GM23338 (cell line): ENCODE results near the gene IL1B. TPM values are rescaled to one million over a fixed set of nuclear protein-coding genes. Genes with fewer than 3 reads are reported as not detected.

Experiments used
- ATAC-seq: fragments of 200-7000 bp; cut with Tn5 transposase; 3 replicates; pipeline ENCODE4 v1.9.1; 2020
- DNase-seq: peaks from one replicate; pipeline ENCODE4 v3.0.0-alpha.2; 2015; ENCODE audit warnings: low spot score
- H2AFZ ChIP-seq: fragments of 200-600 bp; sonication (generic); 2 replicates; pipeline ENCODE4 v1.8.0; 2016; ENCODE audit warnings: antibody characterized with exemption, mild to moderate bottlenecking, moderate library complexity
- H3F3A ChIP-seq: fragments of 200-600 bp; sonication (generic); replicated peaks from 2 replicates; pipeline ENCODE4 v1.8.0; 2017; ENCODE audit warnings: antibody characterized with exemption, mixed run types, low read depth
- H3K27ac ChIP-seq: fragments of 200-600 bp; sonication (generic); 2 replicates; pipeline ENCODE4 v1.6.1; 2016; ENCODE audit warnings: low read depth
- H3K27me3 ChIP-seq: fragments of 200-600 bp; sonication (generic); 2 replicates; pipeline ENCODE4 v1.8.0; 2016; ENCODE audit warnings: mild to moderate bottlenecking, mixed run types, moderate library complexity; ENCODE audit not compliant: insufficient read depth
- H3K36me3 ChIP-seq: fragments of 200-600 bp; sonication (generic); 2 replicates; pipeline ENCODE4 v1.8.0; 2016; ENCODE audit warnings: mild to moderate bottlenecking; ENCODE audit not compliant: insufficient read depth
- H3K4me1 ChIP-seq: fragments of 200-600 bp; sonication (generic); 2 replicates; pipeline ENCODE4 v1.8.0; 2016; ENCODE audit warnings: mild to moderate bottlenecking, moderate library complexity; ENCODE audit not compliant: insufficient read depth
- H3K4me2 ChIP-seq: fragments of 200-600 bp; sonication (generic); 2 replicates; pipeline ENCODE4 v1.7.1; 2017; ENCODE audit warnings: mixed run types
- H3K4me3 ChIP-seq: fragments of 200-600 bp; sonication (generic); 2 replicates; pipeline ENCODE4 v1.6.1; 2016; ENCODE audit warnings: mixed run types
- H3K79me2 ChIP-seq: fragments of 200-600 bp; sonication (generic); replicated peaks from 2 replicates; pipeline ENCODE4 v1.8.0; 2017; ENCODE audit warnings: mild to moderate bottlenecking; ENCODE audit not compliant: insufficient read depth
- H3K9me2 ChIP-seq: fragments of 200-600 bp; sonication (generic); 2 replicates; pipeline ENCODE4 v1.8.0; 2017; ENCODE audit not compliant: insufficient read depth
- H4K20me1 ChIP-seq: fragments of 200-600 bp; sonication (generic); replicated peaks from 2 replicates; pipeline ENCODE4 v1.8.0; 2017; ENCODE audit warnings: mild to moderate bottlenecking; ENCODE audit not compliant: insufficient read depth
- H3K27ac Mint-ChIP-seq: 2 replicates; pipeline ENCODE4 v1.8.0; 2020; ENCODE audit warnings: inconsistent platforms, mild to moderate bottlenecking, moderate library complexity, mixed read lengths
- H3K27me3 Mint-ChIP-seq: 3 replicates; pipeline ENCODE4 v1.8.0; 2022; ENCODE audit warnings: low read depth, mild to moderate bottlenecking, moderate library complexity, mixed read lengths, inconsistent platforms; ENCODE audit not compliant: insufficient read depth, poor library complexity
- H3K36me3 Mint-ChIP-seq: 3 replicates; pipeline ENCODE4 v1.8.0; 2021; ENCODE audit warnings: low read depth, mild to moderate bottlenecking, inconsistent platforms, moderate library complexity, mixed read lengths
- H3K4me1 Mint-ChIP-seq: 3 replicates; pipeline ENCODE4 v1.8.0; 2020; ENCODE audit warnings: mild to moderate bottlenecking, inconsistent platforms, mixed read lengths
- H3K4me3 Mint-ChIP-seq: 3 replicates; pipeline ENCODE4 v1.8.0; 2021; ENCODE audit warnings: moderate library complexity, mild to moderate bottlenecking, inconsistent platforms, mixed read lengths
- H3K9me3 Mint-ChIP-seq: 3 replicates; pipeline ENCODE4 v1.8.0; 2020; ENCODE audit warnings: moderate library complexity, mild to moderate bottlenecking, inconsistent platforms, mixed read lengths
- CREB1 ChIP-seq: fragments of 250-450 bp; sonication (Bioruptor Pico); IDR thresholded peaks from 2 replicates; pipeline ENCODE4 v1.5.0; 2020; ENCODE audit warnings: low read depth, mild to moderate bottlenecking, moderate library complexity
- EZH2 ChIP-seq: fragments of 200-600 bp; sonication (generic); IDR thresholded peaks from one replicate; pipeline ENCODE4 v1.8.0; 2017; ENCODE audit warnings: antibody characterized with exemption, mild to moderate bottlenecking, low read depth; ENCODE audit not compliant: unreplicated experiment
- EZH2phosphoT487 ChIP-seq: fragments of 200-600 bp; sonication (generic); IDR thresholded peaks from one replicate; pipeline ENCODE4 v1.8.1; 2018; ENCODE audit warnings: antibody characterized with exemption; ENCODE audit not compliant: unreplicated experiment
- JUNB ChIP-seq: IDR thresholded peaks from one replicate; pipeline ENCODE4 v1.6.1; 2016; ENCODE audit warnings: antibody characterized with exemption; ENCODE audit not compliant: unreplicated experiment
- NANOG ChIP-seq: IDR thresholded peaks from 2 replicates; pipeline ENCODE4 v1.6.1; 2016; ENCODE audit warnings: antibody characterized with exemption, borderline replicate concordance
- POLR2AphosphoS5 ChIP-seq: IDR thresholded peaks from 2 replicates; pipeline ENCODE4 v1.6.1; 2016; ENCODE audit warnings: antibody characterized with exemption, low read depth
- REST ChIP-seq: IDR thresholded peaks from one replicate; pipeline ENCODE4 v1.6.1; 2018; ENCODE audit warnings: antibody characterized with exemption; ENCODE audit not compliant: unreplicated experiment
- STAT1 ChIP-seq: IDR thresholded peaks from one replicate; pipeline ENCODE4 v1.6.1; 2016; ENCODE audit warnings: antibody characterized with exemption; ENCODE audit not compliant: unreplicated experiment
- ZNF331 ChIP-seq: fragments of 250-450 bp; sonication (Bioruptor Pico); IDR thresholded peaks from 2 replicates; pipeline ENCODE4 v1.5.0; 2020; ENCODE audit warnings: low read depth, mild to moderate bottlenecking, moderate library complexity
- ZNF462 ChIP-seq: fragments of 250-450 bp; sonication (Bioruptor Pico); IDR thresholded peaks from 2 replicates; pipeline ENCODE4 v1.5.0; 2020; ENCODE audit warnings: mild to moderate bottlenecking, moderate library complexity
- polyA plus RNA-seq: library from polyadenylated mRNA; unstranded; fragments of >200 nt; fragmentation: Nextera tagmentation; extraction: Ambion mirVana; gene quantifications from 2 replicates; pipeline ENCODE4 v1.2.1, GENCODE V29; 2016
- total RNA-seq: library from RNA; depleted of rRNA; stranded (reverse); fragments of >200 nt; shearing (Covaris generic); gene quantifications from 2 replicates; pipeline ENCODE4 v1.2.3, GENCODE V29; 2014
- TF ChIP-seq, protein P1 (sequence below), 2 experiments: fragments of 200-600 bp in 1 of 2; sonication (generic) in 1 of 2; conservative IDR thresholded peaks; 2 replicates each; pipeline versions ENCODE4 v1.5.1 to v1.6.1; 2016 to 2017; ENCODE audit warnings: antibody characterized with exemption in 2 of 2, low read depth in 2 of 2, mild to moderate bottlenecking in 2 of 2, moderate library complexity in 1 of 2

IL1B gene
- total and polyA plus RNA-seq, 2 experiments from 2014 or later, result not detected

DNA sequence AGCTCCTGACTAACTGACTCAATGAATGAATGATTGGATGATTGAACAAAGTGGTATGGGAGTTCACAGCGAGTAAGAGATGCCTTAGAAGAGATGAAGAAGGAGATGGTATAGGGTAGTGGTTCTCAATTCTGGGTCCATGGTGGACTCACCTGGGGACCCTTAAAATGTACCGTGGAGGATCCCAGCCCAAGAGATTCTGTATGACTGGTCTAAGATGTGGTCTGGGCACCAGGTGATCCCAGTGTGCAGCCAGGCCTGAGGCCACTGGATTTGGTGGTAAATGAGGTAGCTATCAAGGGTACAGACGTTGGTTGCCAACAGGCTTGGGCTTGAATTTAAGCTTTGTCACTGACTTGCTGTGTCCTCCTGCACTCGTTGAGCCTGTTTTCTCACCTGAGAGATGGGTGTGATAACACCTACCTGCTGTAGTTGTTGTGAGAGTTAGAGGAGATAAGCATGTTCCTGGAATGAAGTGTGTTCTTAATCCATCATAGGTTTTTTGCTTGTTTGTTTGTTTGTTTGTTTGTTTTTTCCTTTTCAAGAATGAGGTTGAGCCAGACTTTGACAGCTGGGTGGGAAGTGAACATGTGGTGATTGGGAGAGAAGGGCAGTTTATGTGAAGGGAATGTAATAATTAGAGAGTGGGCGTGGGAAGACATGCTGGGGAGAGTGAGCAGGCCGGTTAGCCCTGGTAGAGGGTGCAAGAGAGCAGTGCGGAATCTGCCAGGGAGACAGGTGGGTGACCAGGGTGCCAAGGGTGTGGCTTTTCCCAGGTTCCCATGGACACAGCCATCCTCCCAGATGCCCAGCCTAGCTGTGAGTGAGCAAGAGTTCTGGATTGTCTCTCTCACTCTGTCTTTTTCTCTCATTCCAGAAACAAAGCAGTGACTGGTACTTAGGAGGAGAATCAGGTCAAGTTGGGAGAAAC lies 31.4 kb upstream of the IL1B start:
- Histone ChIP-seq H4K20me1 (no peaks in the 10 kb centered on the region), H3K4me2 (no peak overlapping the region), H3K36me3 (peaks cover 6% of the 10 kb centered on the region; the same call in 1 of the 2 replicates), H3K27ac (no peak overlapping the region), H3K4me1 (peaks cover 11% of the 10 kb centered on the region), H3K4me3 (no peak overlapping the region), H3K79me2 (no peaks in the 10 kb centered on the region), H3F3A (no peaks in the 10 kb centered on the region), H3K9me2 (no peaks in the 10 kb centered on the region; the same call in 1 of the 2 replicates), H2AFZ (no peak overlapping the region), H3K27me3 (no peaks in the 10 kb centered on the region)
- peaks cover 36% of the 10 kb centered on the region for H3K9me3 Mint-ChIP-seq
- H3K27me3 Mint-ChIP-seq, result peaks cover 3% of the 10 kb centered on the region
- TF ChIP-seq NANOG (no peak), ZNF462 (CRISPR knock-in tag) (no peak), JUNB (no peak), EZH2phosphoT487 (no peak), STAT1 (no peak), REST (no peak), CREB1 (CRISPR knock-in tag) (no peak), ZNF331 (CRISPR knock-in tag) (no peak), POLR2AphosphoS5 (no peak), EZH2 (no peak)
- TF ChIP-seq, protein P1, sequence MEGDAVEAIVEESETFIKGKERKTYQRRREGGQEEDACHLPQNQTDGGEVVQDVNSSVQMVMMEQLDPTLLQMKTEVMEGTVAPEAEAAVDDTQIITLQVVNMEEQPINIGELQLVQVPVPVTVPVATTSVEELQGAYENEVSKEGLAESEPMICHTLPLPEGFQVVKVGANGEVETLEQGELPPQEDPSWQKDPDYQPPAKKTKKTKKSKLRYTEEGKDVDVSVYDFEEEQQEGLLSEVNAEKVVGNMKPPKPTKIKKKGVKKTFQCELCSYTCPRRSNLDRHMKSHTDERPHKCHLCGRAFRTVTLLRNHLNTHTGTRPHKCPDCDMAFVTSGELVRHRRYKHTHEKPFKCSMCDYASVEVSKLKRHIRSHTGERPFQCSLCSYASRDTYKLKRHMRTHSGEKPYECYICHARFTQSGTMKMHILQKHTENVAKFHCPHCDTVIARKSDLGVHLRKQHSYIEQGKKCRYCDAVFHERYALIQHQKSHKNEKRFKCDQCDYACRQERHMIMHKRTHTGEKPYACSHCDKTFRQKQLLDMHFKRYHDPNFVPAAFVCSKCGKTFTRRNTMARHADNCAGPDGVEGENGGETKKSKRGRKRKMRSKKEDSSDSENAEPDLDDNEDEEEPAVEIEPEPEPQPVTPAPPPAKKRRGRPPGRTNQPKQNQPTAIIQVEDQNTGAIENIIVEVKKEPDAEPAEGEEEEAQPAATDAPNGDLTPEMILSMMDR (conservative IDR thresholded peaks at IDR 0.05; ENCODE audit: low read depth in 2 of 2), result no peak
- ATAC-seq (no peak), DNase-seq (no peak)
- peaks cover 10% of the 10 kb centered on the region for H3K4me1 Mint-ChIP-seq
- no peak overlapping the region for H3K27ac Mint-ChIP-seq
- H3K36me3 Mint-ChIP-seq, result peaks cover 27% of the 10 kb centered on the region
- H3K4me3 Mint-ChIP-seq, result no peak overlapping the region
